Endothelial cell (in vitro differentiated cells): ENCODE measurements around the gene ZBTB40. TPM values are rescaled to one million over a fixed set of nuclear protein-coding genes. Genes with fewer than 3 reads are reported as not detected.

Experiments
- DNase-seq: peaks from one replicate; pipeline ENCODE4 v3.0.0; 2021; ENCODE audit warnings: low spot score
- H3K27ac Mint-ChIP-seq: one replicate; pipeline ENCODE4 v1.8.0; 2021; ENCODE audit warnings: mixed read lengths, inconsistent platforms; ENCODE audit not compliant: unreplicated experiment
- H3K27me3 Mint-ChIP-seq: one replicate; pipeline ENCODE4 v1.8.0; 2021; ENCODE audit warnings: mild to moderate bottlenecking, moderate library complexity, mixed read lengths, inconsistent platforms; ENCODE audit not compliant: unreplicated experiment
- H3K36me3 Mint-ChIP-seq: one replicate; pipeline ENCODE4 v1.8.0; 2021; ENCODE audit warnings: mild to moderate bottlenecking, low read depth, mixed read lengths, inconsistent platforms; ENCODE audit not compliant: unreplicated experiment
- H3K4me1 Mint-ChIP-seq: one replicate; pipeline ENCODE4 v1.8.0; 2021; ENCODE audit warnings: mild to moderate bottlenecking, mixed read lengths, inconsistent platforms; ENCODE audit not compliant: unreplicated experiment
- H3K4me3 Mint-ChIP-seq: one replicate; pipeline ENCODE4 v1.8.0; 2021; ENCODE audit warnings: mild to moderate bottlenecking, mixed read lengths, inconsistent platforms; ENCODE audit not compliant: unreplicated experiment
- H3K9me3 Mint-ChIP-seq: one replicate; pipeline ENCODE4 v1.8.0; 2021; ENCODE audit warnings: mixed read lengths, inconsistent platforms; ENCODE audit not compliant: unreplicated experiment
- total RNA-seq: library from RNA; stranded (reverse); fragmentation: NEBNext Ultra II Directional; extraction: Animal tissue kit (Norgen Biotek cat#: 25700); gene quantifications from one replicate; pipeline ENCODE4 v1.2.1, GENCODE V29; 2021; ENCODE audit not compliant: unreplicated experiment
- TF ChIP-seq, protein P1 (sequence below): fragments of 200-600 bp; sonication (generic); IDR thresholded peaks from one replicate; pipeline ENCODE4 v1.5.0; 2021; ENCODE audit warnings: antibody characterized with exemption; ENCODE audit not compliant: unreplicated experiment

The ZBTB40 gene
- total RNA-seq, 1 donor from 2014 or later, result 18.9 TPM

DNA sequence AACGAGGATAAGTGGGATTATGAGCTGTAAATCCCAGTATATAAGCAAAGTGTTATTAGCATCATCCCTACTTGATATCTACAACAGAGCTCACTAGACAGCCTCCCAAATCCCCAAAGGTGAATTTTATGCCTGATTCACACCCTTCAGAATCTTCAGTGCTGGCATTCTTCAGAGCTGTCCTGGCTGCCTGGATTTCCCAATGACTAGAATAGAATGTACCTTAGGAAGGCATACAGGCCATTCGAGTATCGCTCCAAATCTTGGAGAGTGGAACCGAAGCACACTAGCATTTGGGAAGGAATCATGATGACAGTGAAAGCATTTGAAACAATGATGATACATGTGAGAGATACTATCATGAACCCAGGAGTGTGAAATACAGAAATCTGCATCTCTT is 22.3 kb downstream of the ZBTB40 start:
- Mint-ChIP-seq H3K4me3 (no peak overlapping the region), H3K9me3 (no peaks in the 10 kb centered on the region), H3K36me3 (no peaks in the 10 kb centered on the region), H3K4me1 (peaks cover 13% of the 10 kb centered on the region), H3K27me3 (peaks cover 3% of the 10 kb centered on the region), H3K27ac (no peak overlapping the region)
- DNase-seq, result no peak
- TF ChIP-seq, protein P1, sequence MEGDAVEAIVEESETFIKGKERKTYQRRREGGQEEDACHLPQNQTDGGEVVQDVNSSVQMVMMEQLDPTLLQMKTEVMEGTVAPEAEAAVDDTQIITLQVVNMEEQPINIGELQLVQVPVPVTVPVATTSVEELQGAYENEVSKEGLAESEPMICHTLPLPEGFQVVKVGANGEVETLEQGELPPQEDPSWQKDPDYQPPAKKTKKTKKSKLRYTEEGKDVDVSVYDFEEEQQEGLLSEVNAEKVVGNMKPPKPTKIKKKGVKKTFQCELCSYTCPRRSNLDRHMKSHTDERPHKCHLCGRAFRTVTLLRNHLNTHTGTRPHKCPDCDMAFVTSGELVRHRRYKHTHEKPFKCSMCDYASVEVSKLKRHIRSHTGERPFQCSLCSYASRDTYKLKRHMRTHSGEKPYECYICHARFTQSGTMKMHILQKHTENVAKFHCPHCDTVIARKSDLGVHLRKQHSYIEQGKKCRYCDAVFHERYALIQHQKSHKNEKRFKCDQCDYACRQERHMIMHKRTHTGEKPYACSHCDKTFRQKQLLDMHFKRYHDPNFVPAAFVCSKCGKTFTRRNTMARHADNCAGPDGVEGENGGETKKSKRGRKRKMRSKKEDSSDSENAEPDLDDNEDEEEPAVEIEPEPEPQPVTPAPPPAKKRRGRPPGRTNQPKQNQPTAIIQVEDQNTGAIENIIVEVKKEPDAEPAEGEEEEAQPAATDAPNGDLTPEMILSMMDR, result no peak

DNA sequence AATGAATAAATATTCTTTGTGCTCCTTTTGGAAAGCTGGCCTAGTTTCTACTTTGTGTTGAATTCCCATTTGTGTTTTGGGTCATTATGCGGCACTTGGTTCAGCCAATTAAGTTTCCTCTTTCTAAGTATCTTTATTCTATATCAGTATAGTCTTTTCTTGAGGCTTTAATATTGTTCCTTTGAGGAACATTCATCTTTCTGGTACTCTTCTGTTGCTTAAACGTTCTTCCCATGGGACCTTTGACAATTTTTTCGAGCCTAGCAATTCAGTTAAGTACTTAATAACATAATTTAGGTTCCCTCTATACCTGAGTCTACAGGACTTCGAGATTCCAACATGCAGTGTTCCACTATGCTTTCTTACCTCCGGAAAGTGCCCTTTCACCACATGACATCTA is 24.9 kb downstream of the ZBTB40 start:
- Mint-ChIP-seq H3K4me3 (no peak overlapping the region), H3K4me1 (peaks cover 13% of the 10 kb centered on the region), H3K27me3 (peaks cover 3% of the 10 kb centered on the region), H3K36me3 (no peaks in the 10 kb centered on the region), H3K9me3 (no peaks in the 10 kb centered on the region), H3K27ac (no peak overlapping the region)
- TF ChIP-seq, protein P1, result no peak
- DNase-seq, result no peak

DNA sequence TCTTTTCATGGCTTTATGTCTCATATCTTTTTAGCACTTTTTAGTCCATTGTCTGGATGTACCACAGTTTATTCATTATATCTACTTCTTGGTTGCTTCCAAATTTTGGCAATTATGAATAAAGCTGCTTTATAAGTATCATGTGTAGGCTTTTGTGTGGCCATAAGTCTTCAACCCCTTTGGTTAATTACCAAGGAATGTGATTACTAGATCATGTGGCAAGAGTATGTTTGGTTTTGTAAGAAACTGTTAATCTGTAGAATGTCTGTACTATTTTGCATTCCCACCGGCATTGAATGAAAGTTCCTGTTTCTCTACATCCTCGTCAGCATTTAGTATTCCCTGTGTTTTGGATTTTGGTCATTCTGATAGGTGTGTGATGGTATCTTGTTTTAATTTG is 31.5 kb downstream of the ZBTB40 start:
- Mint-ChIP-seq H3K27me3 (peaks cover 3% of the 10 kb centered on the region), H3K9me3 (peaks cover 4% of the 10 kb centered on the region), H3K4me3 (no peak overlapping the region), H3K36me3 (no peaks in the 10 kb centered on the region), H3K27ac (no peak overlapping the region), H3K4me1 (peaks cover 16% of the 10 kb centered on the region)
- TF ChIP-seq, protein P1, result no peak
- DNase-seq, result no peak

DNA sequence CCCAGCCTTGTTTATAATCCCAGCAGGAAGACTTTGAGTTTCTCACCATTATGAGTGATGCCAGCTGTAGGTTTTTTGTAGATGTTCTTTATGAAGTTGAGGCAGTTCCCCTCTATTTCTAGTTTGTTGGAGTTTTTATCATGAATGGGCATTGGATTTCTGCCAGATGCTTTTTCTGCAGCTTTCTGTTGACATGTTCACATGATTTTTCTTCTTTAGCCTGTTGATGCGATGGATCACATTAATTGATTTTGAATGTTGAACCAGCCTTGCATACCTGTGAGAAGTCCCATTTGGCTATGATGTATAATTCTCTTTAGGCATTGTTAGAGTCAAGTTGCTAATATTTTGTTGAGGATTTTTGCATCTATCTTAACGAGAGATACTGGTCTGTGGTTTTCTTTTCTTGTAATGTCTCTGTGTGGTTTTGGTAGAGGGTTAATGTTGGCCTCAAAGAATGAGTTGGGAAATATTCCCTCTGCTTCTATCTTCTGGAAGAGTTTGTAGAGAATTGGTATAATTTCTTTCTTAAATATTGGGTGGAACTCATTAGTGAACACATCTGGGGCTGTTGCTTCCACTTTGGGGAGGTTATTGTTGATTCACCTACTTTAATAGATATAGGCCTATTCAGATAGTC is 33.2 kb downstream of the ZBTB40 start:
- TF ChIP-seq, protein P1, result no peak

DNA sequence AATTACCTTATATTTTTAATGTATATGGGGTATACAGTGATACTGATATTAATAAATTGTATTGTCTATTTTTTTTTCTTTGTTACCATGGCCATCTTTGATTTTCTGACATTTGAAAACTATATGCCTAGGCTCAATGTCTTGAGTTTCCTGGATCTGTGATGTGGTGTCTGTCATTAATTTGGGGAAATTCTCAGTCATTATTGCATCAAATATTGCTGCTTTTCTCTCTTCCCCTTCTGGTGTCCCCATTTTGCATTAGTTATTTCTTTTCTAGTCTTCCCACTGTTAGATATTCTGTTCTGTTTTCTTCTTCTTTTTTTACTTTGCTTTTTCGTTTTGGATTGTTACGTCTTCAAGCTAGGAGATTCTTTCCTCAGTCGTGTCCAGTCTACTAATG is 33.8 kb downstream of the ZBTB40 start:
- no peak for DNase-seq
- TF ChIP-seq, protein P1, result no peak
- Mint-ChIP-seq H3K27ac (no peak overlapping the region), H3K9me3 (peaks cover 4% of the 10 kb centered on the region), H3K4me3 (no peak overlapping the region), H3K27me3 (no peaks in the 10 kb centered on the region), H3K36me3 (no peaks in the 10 kb centered on the region), H3K4me1 (peaks cover 16% of the 10 kb centered on the region)

More for the DNA sequence above, 33.2 kb downstream of the ZBTB40 start:
- peaks cover 16% of the 10 kb centered on the region for H3K4me1 Mint-ChIP-seq
- no peaks in the 10 kb centered on the region for H3K27me3 Mint-ChIP-seq
- no peak overlapping the region for H3K4me3 Mint-ChIP-seq
- peaks cover 4% of the 10 kb centered on the region for H3K9me3 Mint-ChIP-seq
- no peaks in the 10 kb centered on the region for H3K36me3 Mint-ChIP-seq
- H3K27ac Mint-ChIP-seq, result no peak overlapping the region
- no peak for DNase-seq
